GM19455 (cell line): ENCODE data around the gene KIAA0232.
"Not testable (repeated sequence)": the region's sequence is repeated elsewhere in the genome, so short reads cannot be mapped to it uniquely, and the experiment has no call there.

ENCODE experiments used
- ATAC-seq: cut with Tn5 transposase; IDR thresholded peaks from one replicate; pipeline ENCODE4 v1.9.1; 2021; ENCODE audit not compliant: unreplicated experiment

Gene KIAA0232

DNA sequence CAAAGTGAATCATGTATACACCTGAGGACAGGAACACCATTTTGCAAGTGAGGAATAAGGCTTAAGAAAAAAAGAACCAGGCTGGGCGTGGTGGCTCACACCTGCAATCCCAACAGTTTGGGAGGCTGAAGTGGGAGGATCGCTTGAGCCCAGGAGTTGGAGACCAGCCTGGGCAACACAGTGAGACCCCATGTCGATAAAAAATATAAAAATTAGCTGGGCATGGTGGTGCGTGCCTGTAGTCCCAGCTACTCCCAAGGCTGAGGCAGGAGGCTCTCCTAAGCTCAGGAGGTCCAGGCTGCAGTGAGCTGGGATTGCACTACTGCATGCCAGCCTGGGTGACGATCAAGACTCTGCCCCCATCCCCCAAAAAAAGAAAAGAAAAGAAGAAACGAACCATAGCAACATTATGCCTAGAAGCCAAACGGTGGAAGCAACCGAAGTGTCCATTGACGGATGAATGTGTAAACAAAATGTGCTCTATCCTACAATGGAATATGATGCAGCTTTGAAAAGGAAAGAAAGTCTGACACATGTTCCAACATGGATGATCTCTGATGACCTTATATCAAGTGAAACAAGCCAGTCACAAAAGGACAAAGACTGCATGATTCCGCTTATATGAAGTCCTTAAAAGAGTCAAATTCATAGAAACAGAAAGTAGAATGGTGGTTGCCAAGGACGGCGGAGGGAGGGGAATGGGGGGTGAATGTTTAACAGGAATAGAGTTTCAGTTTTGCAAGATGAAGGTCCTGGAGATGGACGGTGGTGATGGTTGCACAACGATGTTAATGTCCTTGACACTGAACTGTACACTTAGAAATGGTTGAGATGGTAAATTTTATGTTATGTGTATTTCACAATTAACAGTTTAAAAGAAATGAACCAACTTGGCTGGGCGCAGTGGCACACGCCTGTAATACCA lies 8.6 kb upstream of the KIAA0232 start:
- no peak for ATAC-seq

DNA sequence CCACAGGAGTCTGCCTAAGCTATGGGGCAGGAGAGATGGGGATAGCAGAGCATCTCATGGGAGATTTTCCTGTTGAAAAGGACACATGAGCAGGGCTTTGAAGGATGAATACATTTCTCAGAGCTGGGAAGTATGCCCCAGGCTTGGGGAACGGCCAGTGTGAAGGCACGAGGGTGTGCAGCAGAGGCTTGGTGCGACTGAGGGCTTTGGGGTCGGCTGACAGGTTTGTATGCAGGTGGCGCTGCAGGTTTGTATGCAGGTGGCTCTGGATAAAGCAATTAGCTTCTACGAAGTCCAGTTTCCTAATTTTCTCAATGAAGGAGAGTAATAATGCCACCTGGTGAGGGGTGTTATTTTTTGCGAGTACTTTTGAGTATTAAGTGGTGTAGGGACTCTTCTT lies 6.8 kb upstream of the KIAA0232 start:
- no peak for ATAC-seq

DNA sequence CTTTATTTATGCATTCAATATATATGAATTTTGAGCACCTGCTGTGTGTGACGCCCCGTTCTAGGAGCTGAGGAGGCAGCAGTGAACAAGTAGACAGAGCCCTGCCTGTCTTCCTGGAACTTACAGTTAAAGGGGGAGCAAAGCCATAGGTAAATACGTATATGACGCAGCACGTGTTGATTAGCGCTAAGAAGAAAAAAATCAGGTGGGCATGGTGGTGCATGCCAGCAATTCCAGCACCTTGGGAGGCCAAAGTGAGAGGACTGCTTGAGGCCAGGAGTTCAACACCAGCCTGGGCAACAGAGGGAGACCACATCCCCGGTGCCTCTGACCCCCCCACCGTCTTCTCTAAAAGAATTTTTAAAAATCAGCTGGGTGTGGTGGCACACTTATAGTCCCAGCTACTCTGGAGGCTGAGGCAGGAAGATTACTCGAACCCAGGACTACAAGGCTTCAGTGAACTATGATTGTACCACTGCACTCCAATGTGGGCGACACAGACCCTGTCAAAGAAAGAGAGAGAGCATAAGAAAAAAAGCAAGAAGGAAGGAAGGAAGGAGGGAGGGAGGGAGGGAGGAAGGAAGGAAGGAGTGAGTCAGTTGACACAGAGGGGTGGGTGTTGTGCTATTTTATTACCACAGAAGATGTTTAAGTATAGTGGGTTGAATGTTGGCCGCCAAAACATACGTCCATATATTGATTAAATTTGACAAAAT lies 5.4 kb upstream of the KIAA0232 start:
- no peak for ATAC-seq

GRCh38 chr4:6777636-6778281 lies 4.8 kb upstream of the KIAA0232 start:
- ATAC-seq, result no peak

- no peak for ATAC-seq
Measured at GRCh38 chr4:6778435-6778834, 4.1 kb upstream of the KIAA0232 start.

GRCh38 chr4:6779667-6780565 lies 2.6 kb upstream of the KIAA0232 start:
- no peak for ATAC-seq

- ATAC-seq, result no peak
Measured at GRCh38 chr4:6781113-6781512, 1.4 kb upstream of the KIAA0232 start.

- no peak for ATAC-seq
Measured at GRCh38 chr4:6781561-6781960, 966 bp upstream of the KIAA0232 start.

- no peak for ATAC-seq
Measured at GRCh38 chr4:6782846-6783110, 251 bp downstream of the KIAA0232 start.

DNA sequence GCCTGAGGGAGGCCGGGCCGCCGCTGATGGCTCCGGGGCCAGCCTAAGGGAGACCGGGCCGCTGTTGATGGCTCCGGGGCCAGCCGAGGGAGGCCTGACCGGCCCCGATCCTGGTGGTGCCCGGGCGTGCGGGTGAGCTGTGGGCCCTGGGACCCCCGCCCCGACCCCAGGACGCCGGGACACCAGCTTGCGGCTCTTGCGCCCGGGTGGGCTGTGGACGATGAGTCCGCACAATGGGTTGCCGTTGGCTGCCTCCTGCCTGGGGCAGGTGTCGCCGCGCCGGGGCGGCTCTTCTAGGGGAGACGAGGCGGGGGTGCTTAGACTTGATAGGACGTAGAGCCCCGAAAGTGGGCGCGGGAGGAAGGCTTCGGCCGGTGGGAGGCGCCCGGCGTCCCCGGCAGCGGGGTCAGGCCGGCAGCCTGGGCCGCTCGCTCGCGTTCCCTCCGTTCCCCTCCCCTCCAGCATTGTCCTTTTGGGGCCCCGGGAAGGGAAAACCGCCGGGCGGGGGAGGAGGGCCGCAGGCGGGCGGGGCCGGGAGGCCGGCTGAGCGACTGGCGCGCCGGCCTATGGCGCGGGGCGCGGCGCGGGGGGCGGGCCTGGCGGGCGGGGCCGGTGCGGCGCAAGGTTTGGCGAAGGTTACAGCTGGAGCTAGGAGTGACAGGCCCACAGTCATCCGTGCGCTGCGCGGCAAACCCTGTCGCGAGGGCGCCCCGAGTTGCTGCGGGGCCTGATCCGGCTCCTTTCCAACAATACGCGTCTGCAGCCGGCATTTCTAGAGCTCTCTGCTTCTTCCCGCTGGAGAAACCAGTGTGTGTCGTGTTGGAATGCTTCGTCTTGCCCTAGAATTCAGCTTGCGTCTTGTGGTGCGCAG lies 819 bp downstream of the KIAA0232 start:
- peak; percentile 80 for ATAC-seq

GRCh38 chr4:6785572-6785925 lies 3.0 kb downstream of the KIAA0232 start:
- ATAC-seq, result no peak

- no peak for ATAC-seq
Measured at GRCh38 chr4:6788123-6788522, 5.6 kb downstream of the KIAA0232 start.

DNA sequence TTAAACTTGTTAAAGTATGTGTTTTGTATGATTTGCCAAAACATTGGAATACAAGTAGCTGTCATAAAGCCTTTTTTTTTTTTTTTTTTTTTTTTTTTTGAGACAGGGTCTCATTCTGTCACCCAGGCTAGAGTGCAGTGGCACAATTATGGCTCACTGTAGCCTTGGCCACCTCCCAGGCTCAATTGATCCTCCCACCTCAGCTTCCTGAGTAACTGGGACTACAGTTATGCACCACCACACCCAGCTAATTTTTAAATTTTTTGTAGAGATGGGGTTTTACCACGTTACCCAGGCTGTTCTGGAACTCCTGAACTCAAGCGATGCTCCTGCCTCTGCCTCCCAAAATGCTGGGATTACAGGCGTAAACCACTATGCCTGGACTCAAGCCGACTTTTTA lies 8.7 kb downstream of the KIAA0232 start:
- ATAC-seq, result not testable (repeated sequence)

DNA sequence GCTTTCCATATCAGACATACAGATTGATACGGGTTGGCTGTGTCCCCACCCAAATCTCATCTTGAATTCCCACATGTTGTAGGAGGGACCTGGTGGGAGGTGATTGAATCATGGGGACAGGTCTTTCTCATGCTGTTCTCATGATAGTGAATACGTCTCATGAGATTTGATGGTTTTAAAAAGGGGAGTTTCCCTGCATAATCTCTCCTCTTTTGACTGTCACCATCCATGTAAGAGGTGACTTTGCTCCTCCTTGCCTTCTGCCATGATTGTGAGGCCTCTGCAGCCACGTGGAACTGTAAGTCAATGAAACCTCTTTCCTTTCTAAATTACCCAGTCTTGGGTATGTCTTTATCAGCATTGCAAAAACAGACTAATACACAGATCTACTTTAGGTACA lies 9.3 kb downstream of the KIAA0232 start:
- not testable (repeated sequence) for ATAC-seq

DNA sequence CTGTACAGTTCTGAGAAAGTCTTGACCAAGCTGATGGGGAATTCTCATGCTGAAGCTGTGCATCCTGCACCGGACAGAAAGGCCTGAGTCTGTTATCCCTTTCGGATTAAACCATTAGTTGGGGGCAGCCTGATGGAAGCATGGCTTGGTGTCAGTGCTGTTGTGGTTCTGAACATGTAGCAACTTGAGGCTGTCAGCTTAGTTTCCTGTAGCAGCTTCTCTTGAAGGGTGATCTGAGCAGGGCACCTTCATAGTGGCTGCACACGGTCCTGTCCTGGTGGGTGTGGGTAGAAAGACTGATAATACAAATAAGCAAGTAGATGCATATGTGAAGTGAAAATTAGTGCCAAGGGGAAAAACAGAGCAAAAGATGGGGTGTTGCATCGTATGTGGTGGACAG lies 11.7 kb downstream of the KIAA0232 start:
- ATAC-seq, result no peak

DNA sequence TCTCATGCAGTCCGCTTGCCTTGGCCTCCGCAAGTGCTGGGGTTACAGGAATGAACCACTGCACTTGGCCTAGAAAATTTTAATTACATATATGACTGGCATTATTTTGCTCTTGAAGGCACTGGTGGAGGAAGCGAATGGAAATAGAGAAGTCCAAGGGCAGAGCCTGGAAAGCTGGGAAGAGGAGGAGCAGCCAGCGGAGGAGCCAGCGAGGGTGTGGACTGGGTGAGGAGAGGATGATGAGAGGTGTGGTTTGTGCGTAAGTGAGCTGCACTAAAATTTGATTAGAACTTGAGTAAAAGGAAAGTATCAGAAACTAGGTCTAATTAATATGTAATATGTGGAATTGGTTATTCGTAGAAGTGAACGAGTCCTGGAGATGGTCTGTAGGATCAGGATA lies 13.3 kb downstream of the KIAA0232 start:
- no peak for ATAC-seq

DNA sequence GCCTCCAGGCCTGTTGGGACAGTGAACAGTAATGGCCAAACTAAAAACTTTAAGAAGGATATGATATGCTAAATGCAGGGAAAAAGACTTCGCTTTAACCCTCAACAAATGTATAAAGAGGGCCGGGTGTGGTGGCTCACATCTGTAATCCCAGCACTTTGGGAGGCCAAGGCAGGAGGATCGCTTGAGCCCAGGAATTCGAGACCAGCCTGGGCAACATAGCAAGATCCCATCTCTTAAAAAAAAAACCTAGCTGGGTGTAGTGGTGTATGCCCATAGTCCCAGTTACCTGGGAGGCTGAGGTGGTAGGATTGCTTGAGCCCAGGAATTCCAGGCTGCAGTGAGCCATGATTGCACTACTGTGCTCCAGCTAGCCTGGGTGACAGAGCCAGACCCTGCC lies 14.8 kb downstream of the KIAA0232 start:
- not testable (repeated sequence) for ATAC-seq

DNA sequence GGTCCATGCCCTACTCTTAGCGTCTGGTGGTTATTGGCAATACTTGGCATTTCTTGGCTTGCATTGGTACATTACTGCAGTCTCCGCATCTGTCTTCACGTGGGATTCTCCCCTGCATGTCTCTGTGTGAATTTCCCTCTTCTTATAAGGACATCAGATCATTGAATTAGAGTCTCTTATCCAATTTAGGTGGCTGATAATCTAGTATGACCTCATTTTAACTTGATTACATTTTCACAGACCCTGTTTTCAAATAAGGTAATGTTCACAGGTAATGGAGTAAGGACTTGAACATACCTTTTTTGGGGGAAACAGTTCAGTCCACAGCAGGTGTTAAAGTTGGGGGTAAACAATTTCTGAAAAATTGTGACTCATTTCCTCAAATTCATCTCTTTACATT lies 16.6 kb downstream of the KIAA0232 start:
- ATAC-seq, result no peak

DNA sequence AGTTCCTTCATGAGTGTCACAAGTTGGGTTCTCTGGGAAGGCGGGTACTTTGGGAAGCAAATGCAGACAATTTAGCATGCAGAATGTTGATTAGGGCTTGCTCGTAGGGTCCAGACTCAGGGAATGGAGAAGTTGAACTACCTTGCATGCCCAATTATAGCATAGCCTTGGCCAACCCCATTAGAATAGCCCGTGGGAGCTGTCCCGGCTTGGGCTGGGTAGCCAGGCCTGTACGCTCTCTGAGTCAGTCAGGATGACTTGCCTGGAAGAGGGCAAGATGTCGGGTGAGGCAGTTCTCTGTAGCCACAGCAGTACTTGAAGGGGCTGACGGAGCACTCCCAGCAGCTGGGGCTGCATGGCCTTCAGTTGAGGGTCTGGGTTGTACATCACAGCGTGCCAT lies 19.5 kb downstream of the KIAA0232 start:
- ATAC-seq, result no peak

DNA sequence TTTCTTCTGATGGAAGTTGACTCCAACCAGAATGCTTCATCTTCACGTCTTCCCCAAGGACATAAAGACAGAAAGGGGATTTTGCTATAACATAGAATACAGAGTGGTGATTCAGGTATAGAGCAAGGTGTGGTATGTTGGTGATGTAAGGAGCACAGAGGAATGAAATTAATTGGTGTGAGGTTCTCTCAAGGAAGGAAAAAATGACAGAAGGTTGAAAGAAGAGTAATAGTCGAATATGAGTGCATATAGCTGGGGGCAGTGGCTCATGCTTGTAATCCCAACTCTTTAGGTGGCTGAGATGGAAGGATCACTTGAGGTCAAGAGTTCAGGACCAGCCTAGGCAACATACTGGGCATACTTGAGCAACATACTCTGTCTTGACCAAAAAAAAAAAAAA lies 20.1 kb downstream of the KIAA0232 start:
- ATAC-seq, result no peak
